ENCODE measurements around the gene WNK1.
"Not testable (repeated sequence)": the region's sequence is repeated elsewhere in the genome, so short reads cannot be mapped to it uniquely, and the experiment has no call there.

The WNK1 gene

DNA sequence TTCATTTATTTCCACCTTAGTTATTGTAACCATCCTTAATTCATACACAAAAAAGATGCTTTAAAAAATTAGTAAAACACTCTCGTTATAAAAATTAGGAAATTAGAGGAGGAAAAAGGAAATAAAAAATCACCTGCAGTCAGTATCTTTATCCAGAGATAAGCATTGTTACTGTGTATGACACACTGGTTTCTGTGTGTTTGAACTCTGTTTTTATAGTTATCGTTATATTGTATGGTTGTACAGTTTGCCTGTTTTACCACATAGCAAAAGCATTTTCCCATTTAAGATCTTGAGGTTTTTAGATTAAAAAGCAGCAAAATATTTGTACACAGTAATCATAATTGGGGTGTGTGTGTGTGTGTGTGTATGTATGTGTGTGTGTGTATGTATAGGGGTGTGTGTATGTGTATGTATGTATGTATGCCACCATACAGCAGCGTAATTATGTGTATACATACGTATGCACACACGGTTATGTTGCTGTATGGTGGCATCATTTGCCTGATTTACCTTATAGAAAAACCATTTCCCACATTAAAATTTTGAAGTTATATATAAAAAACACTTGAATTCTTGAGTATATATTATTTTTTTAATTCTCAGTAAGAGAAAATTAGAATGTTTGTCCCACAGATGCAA, 19.8 kb downstream of the WNK1 start:
- Histone ChIP-seq H3K36me3 (ENCODE audit: insufficient read depth) (no peaks in the 10 kb centered on the region), H2AFZ (ENCODE audit: low read depth) (no peak overlapping the region), H3K27ac (no peak overlapping the region), H3K27me3 (ENCODE audit: insufficient read depth, low read depth) (no peaks in the 10 kb centered on the region), H3K4me2 (no peak overlapping the region), H4K20me1 (ENCODE audit: insufficient read depth) (peaks cover 50% of the 10 kb centered on the region), H3K9ac (no peak overlapping the region), H3K79me2 (ENCODE audit: insufficient read depth, low read depth) (peaks cover 100% of the 10 kb centered on the region), H3K4me1 (ENCODE audit: low read depth, poor library complexity, severe bottlenecking) (peaks cover 39% of the 10 kb centered on the region), H3K4me3 (IDR thresholded peaks at IDR 0.05; ENCODE audit: insufficient read depth, low read depth, low read length) (no peak overlapping the region)
- TF ChIP-seq, protein P1, sequence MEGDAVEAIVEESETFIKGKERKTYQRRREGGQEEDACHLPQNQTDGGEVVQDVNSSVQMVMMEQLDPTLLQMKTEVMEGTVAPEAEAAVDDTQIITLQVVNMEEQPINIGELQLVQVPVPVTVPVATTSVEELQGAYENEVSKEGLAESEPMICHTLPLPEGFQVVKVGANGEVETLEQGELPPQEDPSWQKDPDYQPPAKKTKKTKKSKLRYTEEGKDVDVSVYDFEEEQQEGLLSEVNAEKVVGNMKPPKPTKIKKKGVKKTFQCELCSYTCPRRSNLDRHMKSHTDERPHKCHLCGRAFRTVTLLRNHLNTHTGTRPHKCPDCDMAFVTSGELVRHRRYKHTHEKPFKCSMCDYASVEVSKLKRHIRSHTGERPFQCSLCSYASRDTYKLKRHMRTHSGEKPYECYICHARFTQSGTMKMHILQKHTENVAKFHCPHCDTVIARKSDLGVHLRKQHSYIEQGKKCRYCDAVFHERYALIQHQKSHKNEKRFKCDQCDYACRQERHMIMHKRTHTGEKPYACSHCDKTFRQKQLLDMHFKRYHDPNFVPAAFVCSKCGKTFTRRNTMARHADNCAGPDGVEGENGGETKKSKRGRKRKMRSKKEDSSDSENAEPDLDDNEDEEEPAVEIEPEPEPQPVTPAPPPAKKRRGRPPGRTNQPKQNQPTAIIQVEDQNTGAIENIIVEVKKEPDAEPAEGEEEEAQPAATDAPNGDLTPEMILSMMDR (conservative IDR thresholded peaks at IDR 0.05; ENCODE audit: low read depth, low read length), result no peak

DNA sequence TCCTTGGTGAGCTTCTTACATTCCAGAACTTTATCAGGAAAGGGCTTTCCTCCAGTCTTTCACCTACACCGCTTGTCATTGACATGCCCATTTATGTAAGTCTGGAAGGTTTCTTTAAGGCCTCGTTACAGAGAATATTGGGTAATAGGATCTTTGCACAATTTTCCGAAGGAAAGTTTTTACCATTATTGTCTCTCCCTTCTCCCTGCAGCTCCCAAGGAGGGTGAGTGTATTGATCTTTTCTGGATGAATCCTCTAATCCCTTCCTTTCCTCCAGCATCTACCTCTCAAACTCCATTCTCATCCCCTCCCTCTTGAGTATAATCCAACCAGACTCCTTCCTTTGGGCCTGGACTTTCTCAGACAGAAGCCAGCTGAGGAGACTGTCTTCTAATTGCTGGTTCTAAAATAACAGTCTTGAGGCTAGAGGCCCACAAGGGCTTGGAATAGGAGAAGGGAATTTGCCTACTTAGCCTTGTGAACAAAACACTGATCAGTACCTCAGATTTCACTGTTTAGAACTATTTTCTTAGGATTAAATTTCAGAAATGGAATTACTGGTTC, 21.8 kb downstream of the WNK1 start:
- H3K4me1 ChIP-seq (ENCODE audit: low read depth, poor library complexity, severe bottlenecking), result peaks cover 37% of the 10 kb centered on the region
- TF ChIP-seq, protein P1 (conservative IDR thresholded peaks at IDR 0.05; ENCODE audit: low read depth, low read length), result no peak
- H3K36me3 ChIP-seq (ENCODE audit: insufficient read depth), result no peaks in the 10 kb centered on the region

DNA sequence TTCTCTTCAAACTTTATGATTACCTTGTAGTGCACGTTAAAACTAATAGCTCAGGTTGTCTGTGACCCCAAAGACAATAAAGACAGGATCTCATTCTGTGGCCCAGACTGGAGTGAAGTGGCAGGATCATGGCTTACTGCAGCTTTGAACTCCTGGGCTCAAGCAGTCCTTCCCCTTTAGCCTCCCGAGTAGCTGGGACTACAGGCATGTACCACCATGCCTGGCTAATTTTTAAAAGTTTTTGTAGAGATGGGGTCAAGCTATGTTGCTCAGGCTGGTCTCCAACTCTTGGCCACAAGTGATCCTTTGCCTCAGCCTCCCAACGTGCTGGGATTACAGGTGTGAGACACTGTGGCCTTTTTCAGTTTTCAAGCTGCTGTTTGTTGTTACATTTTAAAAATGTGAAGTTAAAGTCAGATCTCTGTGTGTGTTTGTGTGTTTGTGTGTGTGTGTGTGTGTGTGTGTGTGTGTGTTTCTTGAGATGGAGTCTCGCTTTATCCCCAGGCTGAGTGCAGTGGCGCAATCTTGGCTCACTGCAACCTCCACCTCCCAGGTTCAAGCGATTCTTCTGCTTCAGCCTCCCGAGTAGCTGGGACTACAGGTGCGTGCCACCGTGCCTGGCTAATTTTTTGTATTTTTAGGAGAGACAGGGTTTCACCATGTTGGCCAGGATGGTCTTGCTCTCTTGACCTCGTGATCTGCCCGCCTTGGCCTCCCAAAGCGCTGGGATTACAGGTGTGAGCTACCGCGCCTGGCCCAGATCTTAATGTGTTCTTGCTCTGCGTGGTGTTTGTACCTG, 23.8 kb downstream of the WNK1 start:
- Histone ChIP-seq H3K4me1 (ENCODE audit: low read depth, poor library complexity, severe bottlenecking) (peaks cover 33% of the 10 kb centered on the region), H3K79me2 (ENCODE audit: insufficient read depth, low read depth) (peaks cover 100% of the 10 kb centered on the region), H4K20me1 (ENCODE audit: insufficient read depth) (peaks cover 63% of the 10 kb centered on the region)
- H3K27ac ChIP-seq; H3K9ac ChIP-seq; H3K36me3 ChIP-seq (ENCODE audit: insufficient read depth); H3K27me3 ChIP-seq (ENCODE audit: insufficient read depth, low read depth); H3K4me3 ChIP-seq (IDR thresholded peaks at IDR 0.05; ENCODE audit: insufficient read depth, low read depth, low read length); H2AFZ ChIP-seq (ENCODE audit: low read depth); H3K4me2 ChIP-seq: not testable (repeated sequence)

More for the DNA sequence above, 21.8 kb downstream of the WNK1 start:
- Histone ChIP-seq H3K4me2 (no peak overlapping the region), H2AFZ (ENCODE audit: low read depth) (no peak overlapping the region), H3K79me2 (ENCODE audit: insufficient read depth, low read depth) (peaks cover 100% of the 10 kb centered on the region), H3K27ac (no peak overlapping the region), H3K27me3 (ENCODE audit: insufficient read depth, low read depth) (no peaks in the 10 kb centered on the region), H3K4me3 (IDR thresholded peaks at IDR 0.05; ENCODE audit: insufficient read depth, low read depth, low read length) (no peak overlapping the region), H3K9ac (no peak overlapping the region), H4K20me1 (ENCODE audit: insufficient read depth) (peaks cover 65% of the 10 kb centered on the region)

DNA sequence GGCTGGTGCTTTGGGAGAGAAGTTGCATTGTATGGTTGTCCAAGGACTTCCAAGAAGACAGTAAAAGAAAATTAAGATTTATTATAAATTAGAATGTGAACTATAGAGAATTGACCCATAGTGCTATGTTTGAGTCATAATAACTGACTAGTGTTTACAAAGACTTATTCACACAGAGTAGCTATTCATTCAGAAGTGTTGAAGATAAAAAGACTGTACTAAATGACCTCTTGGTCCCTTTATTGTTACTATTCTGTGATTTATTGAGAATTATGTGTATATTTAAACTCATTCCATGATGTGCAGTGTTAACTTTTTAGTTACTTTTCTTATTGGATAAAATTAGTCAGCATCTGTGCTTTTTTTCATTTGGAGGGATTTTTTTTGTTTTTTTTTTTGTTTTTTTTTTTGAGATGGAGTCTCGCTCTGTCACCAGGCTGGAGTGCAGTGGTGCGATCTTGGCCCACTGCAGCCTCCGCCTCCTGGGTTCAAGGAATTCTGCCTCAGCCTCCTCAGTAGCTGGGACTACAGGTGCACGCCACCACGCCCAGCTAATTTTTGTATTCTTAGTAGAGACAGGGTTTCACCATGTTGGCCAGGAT, 24.5 kb downstream of the WNK1 start:
- H3K36me3 ChIP-seq (ENCODE audit: insufficient read depth); H2AFZ ChIP-seq (ENCODE audit: low read depth); H3K9ac ChIP-seq; H3K4me3 ChIP-seq (IDR thresholded peaks at IDR 0.05; ENCODE audit: insufficient read depth, low read depth, low read length); H3K4me2 ChIP-seq; H3K27me3 ChIP-seq (ENCODE audit: insufficient read depth, low read depth); H3K27ac ChIP-seq: not testable (repeated sequence)
- peaks cover 61% of the 10 kb centered on the region for H4K20me1 ChIP-seq (ENCODE audit: insufficient read depth)
- peaks cover 33% of the 10 kb centered on the region for H3K4me1 ChIP-seq (ENCODE audit: low read depth, poor library complexity, severe bottlenecking)
- peaks cover 100% of the 10 kb centered on the region for H3K79me2 ChIP-seq (ENCODE audit: insufficient read depth, low read depth)

DNA sequence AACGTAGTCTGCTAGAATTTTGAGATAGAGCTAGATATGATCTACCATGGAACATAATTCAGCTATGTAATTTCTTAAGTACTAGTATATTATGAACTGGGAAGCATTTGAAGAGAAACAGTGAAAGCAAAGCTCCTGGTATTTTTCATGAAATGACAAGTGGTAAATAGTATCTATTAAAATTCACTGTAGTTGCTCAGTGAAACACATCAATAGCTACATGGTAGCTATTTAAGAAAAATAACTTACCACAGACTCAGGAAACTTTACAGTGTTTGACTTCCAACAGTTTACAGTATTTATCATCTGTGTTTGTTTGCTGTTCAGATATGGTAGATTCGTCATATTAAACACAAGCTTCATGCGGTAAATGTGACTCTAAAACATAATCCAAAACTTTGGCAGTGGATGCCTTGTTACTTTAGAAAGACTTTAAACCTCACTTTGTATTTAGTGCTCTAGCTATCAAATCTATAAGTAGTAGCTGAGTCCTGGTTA, 25.2 kb downstream of the WNK1 start:
- Histone ChIP-seq H3K4me2 (no peak overlapping the region), H3K4me3 (IDR thresholded peaks at IDR 0.05; ENCODE audit: insufficient read depth, low read depth, low read length) (no peak overlapping the region), H3K4me1 (ENCODE audit: low read depth, poor library complexity, severe bottlenecking) (peaks cover 35% of the 10 kb centered on the region), H3K9ac (no peak overlapping the region), H3K36me3 (ENCODE audit: insufficient read depth) (no peaks in the 10 kb centered on the region), H4K20me1 (ENCODE audit: insufficient read depth) (peaks cover 66% of the 10 kb centered on the region), H3K27me3 (ENCODE audit: insufficient read depth, low read depth) (no peaks in the 10 kb centered on the region), H3K79me2 (ENCODE audit: insufficient read depth, low read depth) (peaks cover 100% of the 10 kb centered on the region), H2AFZ (ENCODE audit: low read depth) (no peak overlapping the region), H3K27ac (no peak overlapping the region)
- TF ChIP-seq, protein P1 (conservative IDR thresholded peaks at IDR 0.05; ENCODE audit: low read depth, low read length), result no peak
